ENCODE data around the gene HILPDA.
A peak's percentile ranks its signal among the peaks of the same experiment; 100 is the strongest.
"Not testable (repeated sequence)": the region's sequence is repeated elsewhere in the genome, so short reads cannot be mapped to it uniquely, and the experiment has no call there.

HILPDA gene

DNA sequence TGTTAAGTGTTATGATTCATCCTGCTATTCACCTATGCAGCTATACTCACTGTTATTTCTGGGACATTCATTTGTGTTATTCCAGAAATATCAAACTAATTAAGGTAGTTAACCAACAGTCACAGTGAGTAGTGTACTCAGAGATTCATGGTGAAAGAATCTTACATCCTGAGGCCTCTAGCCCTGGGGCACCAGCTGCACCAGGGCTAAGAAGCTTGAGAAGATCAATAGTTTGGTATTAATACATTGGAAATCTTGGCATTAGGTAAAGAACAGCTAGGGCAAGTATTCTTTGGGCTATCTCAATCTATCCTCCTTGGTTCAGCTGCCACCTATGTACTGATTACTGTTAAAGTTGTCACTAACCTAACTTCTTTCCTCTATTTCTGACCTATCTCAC, 11.2 kb downstream of the HILPDA start:
- DNase-seq, result not testable (repeated sequence)

DNA sequence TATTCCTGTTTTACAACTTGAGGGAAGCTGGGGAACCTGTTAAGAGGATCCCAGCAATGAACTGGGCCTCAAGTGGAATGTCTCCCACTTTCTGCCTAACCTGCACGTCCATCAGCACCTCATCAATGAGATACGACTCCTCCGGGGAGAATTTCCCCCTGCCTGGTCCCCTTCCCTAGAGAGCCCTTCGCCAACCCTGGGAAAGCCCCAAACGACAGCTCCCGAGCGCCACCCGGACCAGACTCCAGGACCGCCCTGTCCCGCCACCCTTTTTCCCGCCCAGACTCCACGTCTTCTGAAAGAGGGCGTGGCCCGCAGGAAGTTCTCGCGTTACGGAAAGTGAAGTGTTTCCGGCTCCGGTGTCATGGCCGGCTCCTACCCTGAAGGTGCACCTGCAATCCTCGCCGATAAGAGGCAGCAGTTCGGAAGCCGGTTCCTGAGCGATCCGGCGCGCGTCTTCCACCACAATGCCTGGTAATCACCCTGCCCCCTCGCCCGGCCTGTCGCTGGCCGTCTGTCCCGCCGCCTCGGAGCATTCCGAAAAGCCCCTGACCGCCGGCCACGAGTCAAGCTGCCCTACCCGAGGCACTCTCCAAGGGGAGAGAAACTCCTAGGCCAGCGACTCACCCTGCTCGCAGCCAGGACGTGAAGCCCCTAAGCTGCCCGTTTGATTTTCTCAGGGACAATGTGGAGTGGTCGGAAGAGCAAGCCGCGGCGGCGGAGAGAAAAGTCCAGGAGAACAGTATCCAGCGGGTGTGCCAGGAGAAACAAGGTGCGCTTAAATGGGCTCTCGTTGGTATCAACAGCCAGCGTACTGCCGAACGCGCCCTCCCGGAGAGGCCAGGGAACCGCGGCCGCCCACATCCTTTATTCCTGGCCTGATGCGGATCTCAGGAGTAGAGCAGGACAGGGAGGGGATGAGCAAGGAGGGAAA, 21.0 kb downstream of the HILPDA start, which contains the start of gene METTL2B:
METTL2B (plus strand) TSS at position 347 of the 934 bp plus-strand sequence; CDS start at position 365, 18 bp downstream.
- DNase-seq, result peak; percentile 85

DNA sequence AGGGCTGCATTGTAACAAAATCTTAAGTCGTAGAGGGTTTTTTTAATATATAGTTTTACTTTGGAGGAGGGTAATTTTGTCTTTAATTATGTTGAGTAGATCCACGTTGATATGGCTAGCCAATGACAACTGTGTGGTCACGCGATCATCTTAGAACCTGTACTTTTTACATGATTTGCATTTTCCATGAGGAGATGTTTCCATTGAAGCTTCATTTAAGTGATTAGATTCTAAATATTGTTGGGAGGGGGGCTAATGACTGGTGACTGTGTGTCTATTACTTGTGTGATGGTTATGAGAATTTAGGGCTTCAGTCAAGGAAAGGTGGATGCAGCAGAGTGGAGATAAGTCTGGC, 21.6 kb downstream of the HILPDA start:
- not testable (repeated sequence) for DNase-seq

DNA sequence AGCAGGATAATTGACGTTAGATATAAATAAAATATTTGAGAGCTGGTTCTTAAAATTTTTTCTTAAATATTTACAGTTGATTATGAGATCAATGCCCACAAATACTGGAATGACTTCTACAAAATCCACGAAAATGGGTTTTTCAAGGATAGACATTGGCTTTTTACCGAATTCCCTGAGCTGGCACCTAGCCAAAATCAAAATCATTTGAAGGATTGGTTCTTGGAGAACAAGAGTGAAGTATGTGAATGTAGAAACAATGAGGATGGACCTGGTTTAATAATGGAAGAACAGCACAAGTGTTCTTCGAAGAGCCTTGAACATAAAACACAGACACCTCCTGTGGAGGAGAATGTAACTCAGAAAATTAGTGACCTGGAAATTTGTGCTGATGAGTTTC, 23.4 kb downstream of the HILPDA start:
- not testable (repeated sequence) for DNase-seq

DNA sequence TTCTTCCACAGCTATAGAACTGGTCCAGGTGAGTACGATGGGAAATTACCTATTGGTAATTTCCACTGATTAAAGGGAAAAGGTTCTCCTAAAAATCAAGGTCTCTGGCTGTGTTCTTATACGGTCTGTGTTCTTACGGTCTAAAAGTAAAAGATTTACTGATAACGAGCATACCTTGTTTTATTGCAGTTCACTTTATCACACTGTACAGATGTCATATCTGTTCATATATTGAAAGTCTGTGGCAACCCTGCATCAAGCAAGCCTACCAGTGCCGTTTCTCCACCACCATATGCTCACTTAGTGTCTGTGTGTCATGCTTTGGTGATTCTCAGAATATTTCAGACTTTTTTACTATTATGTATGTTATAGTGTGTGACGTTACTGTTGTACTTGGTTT, 32.5 kb downstream of the HILPDA start:
- not testable (repeated sequence) for DNase-seq

DNA sequence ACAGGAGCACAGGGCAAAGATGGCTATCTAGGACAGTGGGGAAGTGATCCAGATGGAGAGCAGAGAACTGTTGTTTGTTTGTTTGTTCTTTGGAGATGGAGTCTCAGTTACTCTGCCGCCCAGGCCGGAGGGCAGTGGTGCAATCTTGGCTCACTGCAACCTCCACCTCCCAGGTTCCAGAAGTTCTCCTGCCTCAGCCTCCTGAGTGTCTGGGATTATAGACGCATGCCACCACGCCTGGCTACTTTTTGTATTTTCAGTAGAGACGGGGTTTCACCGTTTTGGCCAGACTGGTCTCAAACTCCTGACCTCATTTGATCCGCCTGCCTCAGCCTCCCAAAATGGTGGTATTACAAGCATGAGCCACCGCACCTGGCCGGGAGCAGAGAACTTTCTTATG, 41.7 kb downstream of the HILPDA start:
- DNase-seq, result no peak

DNA sequence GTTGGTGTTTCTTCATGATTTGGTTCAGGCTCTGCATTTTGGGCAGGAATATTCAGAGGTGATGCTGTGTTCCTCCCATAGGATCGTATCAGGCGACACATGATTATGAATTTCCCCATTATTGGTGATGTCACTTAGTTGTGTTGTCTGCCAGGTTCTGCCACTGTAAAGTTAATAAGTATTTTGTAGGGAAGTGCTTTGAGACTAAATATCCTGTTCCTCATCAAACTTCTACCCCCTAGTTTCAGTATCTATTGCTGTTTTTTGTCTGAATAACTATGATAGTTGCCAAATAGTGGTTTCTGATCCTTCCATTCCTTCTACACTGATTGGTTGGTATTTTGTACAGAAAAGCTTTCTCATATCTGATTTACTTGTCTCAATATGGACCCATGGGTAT, 49.7 kb downstream of the HILPDA start:
- DNase-seq, result not testable (repeated sequence)

DNA sequence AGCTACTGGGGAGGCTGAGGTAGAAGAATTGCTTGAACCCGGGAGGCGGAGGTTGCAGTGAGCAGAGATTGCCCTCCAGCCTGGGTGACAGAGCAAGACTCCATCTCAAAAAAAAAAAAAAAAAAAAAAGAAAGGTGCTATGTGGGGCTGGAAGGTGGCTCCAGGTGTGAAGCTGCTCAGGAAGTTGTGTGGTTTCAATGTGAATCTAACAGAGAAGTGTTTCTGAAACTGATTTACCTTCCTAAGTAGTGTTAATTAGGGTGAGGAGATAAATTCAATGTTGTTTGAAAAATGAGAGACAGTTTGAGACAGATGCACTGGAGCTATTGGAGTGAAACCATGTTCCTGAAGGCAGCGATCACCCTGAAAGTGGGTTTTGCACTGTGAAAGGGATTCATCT, 51.1 kb downstream of the HILPDA start:
- not testable (repeated sequence) for DNase-seq

DNA sequence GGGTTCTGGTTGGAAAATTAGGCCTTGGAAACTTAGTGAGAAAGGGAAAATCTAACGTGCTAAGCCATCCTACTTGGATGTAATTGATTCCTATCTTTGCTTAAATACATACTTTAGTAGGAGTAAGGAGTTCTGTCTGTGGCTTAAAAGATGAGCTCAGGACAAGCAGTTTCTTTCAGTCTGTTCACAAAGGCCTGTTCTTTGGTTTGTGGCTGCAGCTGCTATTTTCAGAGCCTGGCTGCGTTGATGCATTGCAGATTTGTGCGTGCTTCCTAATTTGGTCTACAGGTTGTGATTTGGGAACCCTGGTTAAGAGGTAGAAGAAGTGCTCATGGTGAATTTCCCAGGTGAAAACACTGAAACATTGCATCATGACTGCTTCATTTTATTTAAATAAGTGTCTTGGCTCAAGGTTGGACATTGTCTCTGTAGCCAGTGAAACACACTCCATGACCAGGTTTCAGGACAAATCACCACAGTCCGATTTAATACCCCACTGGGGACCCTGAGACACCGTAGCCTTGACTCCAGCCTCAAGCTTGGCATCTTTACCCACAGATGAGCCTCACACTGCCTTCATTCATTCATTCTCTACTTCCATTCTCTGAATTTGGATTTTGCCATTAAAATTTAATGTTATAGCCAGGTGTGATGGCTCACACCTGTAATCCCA, 51.8 kb downstream of the HILPDA start:
- not testable (repeated sequence) for DNase-seq
